Measurements from ENCODE around the gene CDC37L1. TPM values are rescaled to one million over a fixed set of nuclear protein-coding genes. Genes with fewer than 3 reads are reported as not detected.

CDC37L1 gene
- total and polyA plus RNA-seq, 9 of the 15 experiments (the other 6 are each of a cell fraction or from before 2014, with no cell fraction given): 1.5 to 7.9 (median 6.0) TPM

GRCh38 chr9:4677392-4677791 lies 2.0 kb upstream of the CDC37L1 start:
- peaks cover 0 to 17% of the 10 kb centered on the region in 2 experiments; a peak in 4 of 5 replicates for H3K4me1 ChIP-seq (replicated peaks in 1 of 2; ENCODE audit: control insufficient read depth in 2 of 2, insufficient read depth in 2 of 2, low read length in 2 of 2)
- in situ Hi-C loops (cut with MboI) (no loop called here), intact Hi-C loops (cut with micrococcal nuclease) (loop anchor here (5.0 kb wide), 1 partner anchor 65 kb away; the partner anchor contains the start of gene AK3)
- H2AFZ ChIP-seq (ENCODE audit: low read depth, low read length): peak overlapping the region; percentile 86; the same call in 1 of the 2 replicates
- no peaks in the 10 kb centered on the region for H3K36me3 ChIP-seq (ENCODE audit: control insufficient read depth, insufficient read depth, low read length)
- 89% methylated on average over 2 of the region's 3 CpGs for WGBS (ENCODE audit: insufficient coverage, low coverage, missing lambda C conversion rate)
- H3K9ac ChIP-seq (ENCODE audit: insufficient read depth in 1 of 2, low read depth in 2 of 2, low read length in 2 of 2): peak overlapping the region in 1 of 2 experiments; percentile 97; a peak in 1 of 4 replicates
- ATAC-seq: no peak
- no peaks in the 10 kb centered on the region for H4K20me1 ChIP-seq (replicated peaks; ENCODE audit: control insufficient read depth, insufficient read depth, low read length)
- no peaks in the 10 kb centered on the region for H3K9me3 ChIP-seq (replicated peaks; ENCODE audit: control insufficient read depth, insufficient read depth, low read depth, low read length)
- POLR2A ChIA-PET: interaction anchor here (0.9 kb wide), 1 partner anchor 15 kb away, joined by 3 read pairs; the partner anchor contains the start of gene PLPP6
- H3K27me3 ChIP-seq (ENCODE audit: control insufficient read depth in 2 of 2, insufficient read depth in 2 of 2, low read length in 2 of 2): no peaks in the 10 kb centered on the region
- no peaks in the 10 kb centered on the region for H3K9me1 ChIP-seq (ENCODE audit: control insufficient read depth, insufficient read depth, low read length)
- DNase-seq (ENCODE audit: extremely low read depth in 1 of 4, low spot score in 3 of 4): no peak
- H3K79me2 ChIP-seq (ENCODE audit: control insufficient read depth, insufficient read depth, low read length): peaks cover 27% of the 10 kb centered on the region
- no TSS peak for BruUV-seq (replicated peaks)
- TF ChIP-seq RNF219 (CRISPR knock-in tag; IDR thresholded peaks at IDR 0.05) (no peak), PKNOX1 (IDR thresholded peaks at IDR 0.05) (peak; percentile 93)
- peak; percentile 61 for FAIRE-seq
- no peak overlapping the region for H3K27ac ChIP-seq (ENCODE audit: extremely low read depth, low read depth, low read length)
- no peak overlapping the region for H3K4me3 ChIP-seq
- no peak overlapping the region for H3K4me2 ChIP-seq (ENCODE audit: insufficient read depth, low read length)
- CTCF ChIA-PET (ENCODE audit: low intra/inter-chr PET ratio): no interaction called here
